Smooth muscle cell (in vitro differentiated cells): Measurements from ENCODE around the gene SNRPD1. TPM values are rescaled to one million over a fixed set of nuclear protein-coding genes. Genes with fewer than 3 reads are reported as not detected.

ENCODE experiments used
- DNase-seq: peaks from one replicate; lab custom pipeline; 2025; ENCODE audit not compliant: unreplicated experiment; lab: John Stamatoyannopoulos, UW
- H2AFZ ChIP-seq: fragments of 200-600 bp; sonication (generic); 2 replicates; pipeline ENCODE4 v1.6.0; 2016; ENCODE audit warnings: antibody characterized with exemption, low read depth, mild to moderate bottlenecking
- H3F3A ChIP-seq: fragments of 200-600 bp; sonication (generic); 2 replicates; pipeline ENCODE4 v1.6.0; 2017; ENCODE audit warnings: antibody characterized with exemption, low read depth
- H3K27ac ChIP-seq: fragments of 200-600 bp; sonication (generic); 2 replicates; pipeline ENCODE4 v1.5.1; 2016; ENCODE audit warnings: low read depth, mild to moderate bottlenecking
- H3K27me3 ChIP-seq: fragments of 200-600 bp; sonication (generic); 2 replicates; pipeline ENCODE4 v1.6.1; 2016; ENCODE audit warnings: low read depth, mild to moderate bottlenecking
- H3K36me3 ChIP-seq: fragments of 200-600 bp; sonication (generic); 2 replicates; pipeline ENCODE4 v1.5.1; 2016; ENCODE audit warnings: low read depth
- H3K4me1 ChIP-seq: fragments of 200-600 bp; sonication (generic); 2 replicates; pipeline ENCODE4 v1.5.1; 2016; ENCODE audit warnings: low read depth
- H3K4me2 ChIP-seq: fragments of 200-600 bp; sonication (generic); 2 replicates; pipeline ENCODE4 v1.6.0; 2016; ENCODE audit warnings: mild to moderate bottlenecking
- H3K4me3 ChIP-seq: fragments of 200-600 bp; sonication (generic); 2 replicates; pipeline ENCODE4 v1.5.1; 2016; ENCODE audit warnings: mild to moderate bottlenecking
- H3K79me2 ChIP-seq: fragments of 200-600 bp; sonication (generic); 2 replicates; pipeline ENCODE4 v1.6.0; 2016; ENCODE audit warnings: low read depth, mild to moderate bottlenecking
- H3K9ac ChIP-seq: fragments of 200-600 bp; sonication (generic); 2 replicates; pipeline ENCODE4 v1.6.0; 2016; ENCODE audit warnings: low read depth
- H3K9me3 ChIP-seq: fragments of 200-600 bp; sonication (generic); replicated peaks from 2 replicates; pipeline ENCODE4 v1.5.1; 2016; ENCODE audit warnings: low read depth
- H4K20me1 ChIP-seq: fragments of 200-600 bp; sonication (generic); 2 replicates; pipeline ENCODE4 v1.6.0; 2016; ENCODE audit warnings: low read depth
- WGBS: methylation state at CpG from one replicate; pipeline ENCODE4 v1.1.7; 2016; ENCODE audit warnings: low lambda C conversion rate; 5-methylcytosine and 5-hydroxymethylcytosine counted together
- polyA plus RNA-seq: library from polyadenylated mRNA; unstranded; fragments of >200 nt; fragmentation: Nextera tagmentation; extraction: Ambion mirVana; gene quantifications from 2 replicates; pipeline ENCODE4 v1.2.1, GENCODE V29; 2016
- total RNA-seq: library from RNA; depleted of rRNA; stranded (reverse); fragments of >200 nt; gene quantifications from 2 replicates; pipeline ENCODE4 v1.2.3, GENCODE V29; 2014
- TF ChIP-seq, protein P1 (sequence below): fragments of 200-600 bp; sonication (generic); IDR thresholded peaks from 2 replicates; pipeline ENCODE4 v1.5.1; 2017; ENCODE audit warnings: borderline replicate concordance, mild to moderate bottlenecking, antibody characterized with exemption; ENCODE audit not compliant: insufficient read depth, poor library complexity, severe bottlenecking

The SNRPD1 gene
- total and polyA plus RNA-seq, 2 experiments from 2014 or later = 23.0 to 129 TPM

DNA sequence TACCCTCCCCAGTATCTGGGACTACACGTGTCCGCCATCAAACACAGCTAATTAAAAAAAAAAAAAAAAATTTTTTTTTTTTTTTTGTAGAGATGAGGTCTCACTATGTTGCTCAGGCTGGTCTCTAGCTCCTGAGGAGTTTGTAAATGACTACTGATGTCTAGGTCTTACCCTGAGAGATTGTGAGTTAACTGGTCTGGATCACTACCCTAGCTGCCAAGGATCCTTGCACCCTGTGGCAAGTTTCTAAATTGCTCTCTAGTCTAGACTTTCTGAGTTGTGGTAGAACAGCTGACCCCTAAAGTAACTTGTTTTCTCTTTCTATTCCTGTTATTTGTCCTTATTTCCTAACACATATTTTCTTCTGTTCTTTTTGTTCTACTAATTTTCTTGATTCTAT lies 48.0 kb downstream of the SNRPD1 start:
- Histone ChIP-seq H3K79me2 (no peaks in the 10 kb centered on the region), H3F3A (no peaks in the 10 kb centered on the region), H3K4me1 (no peaks in the 10 kb centered on the region), H3K27me3 (no peaks in the 10 kb centered on the region), H3K27ac (no peak overlapping the region), H3K36me3 (no peaks in the 10 kb centered on the region), H3K4me2 (no peak overlapping the region), H3K9me3 (no peaks in the 10 kb centered on the region), H2AFZ (no peak overlapping the region), H4K20me1 (no peaks in the 10 kb centered on the region), H3K9ac (no peak overlapping the region), H3K4me3 (no peak overlapping the region)
- TF ChIP-seq, protein P1, sequence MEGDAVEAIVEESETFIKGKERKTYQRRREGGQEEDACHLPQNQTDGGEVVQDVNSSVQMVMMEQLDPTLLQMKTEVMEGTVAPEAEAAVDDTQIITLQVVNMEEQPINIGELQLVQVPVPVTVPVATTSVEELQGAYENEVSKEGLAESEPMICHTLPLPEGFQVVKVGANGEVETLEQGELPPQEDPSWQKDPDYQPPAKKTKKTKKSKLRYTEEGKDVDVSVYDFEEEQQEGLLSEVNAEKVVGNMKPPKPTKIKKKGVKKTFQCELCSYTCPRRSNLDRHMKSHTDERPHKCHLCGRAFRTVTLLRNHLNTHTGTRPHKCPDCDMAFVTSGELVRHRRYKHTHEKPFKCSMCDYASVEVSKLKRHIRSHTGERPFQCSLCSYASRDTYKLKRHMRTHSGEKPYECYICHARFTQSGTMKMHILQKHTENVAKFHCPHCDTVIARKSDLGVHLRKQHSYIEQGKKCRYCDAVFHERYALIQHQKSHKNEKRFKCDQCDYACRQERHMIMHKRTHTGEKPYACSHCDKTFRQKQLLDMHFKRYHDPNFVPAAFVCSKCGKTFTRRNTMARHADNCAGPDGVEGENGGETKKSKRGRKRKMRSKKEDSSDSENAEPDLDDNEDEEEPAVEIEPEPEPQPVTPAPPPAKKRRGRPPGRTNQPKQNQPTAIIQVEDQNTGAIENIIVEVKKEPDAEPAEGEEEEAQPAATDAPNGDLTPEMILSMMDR = no peak
- no peak for DNase-seq
- 92% methylated on average over 2 of the region's 2 CpGs for WGBS

GRCh38 chr18:21662581-21662980 lies 50.5 kb downstream of the SNRPD1 start:
- no peak overlapping the region for H3K4me3 ChIP-seq
- WGBS = 97% methylated on average over 9 of the region's 9 CpGs
- TF ChIP-seq, protein P1 = no peak

GRCh38 chr18:21663578-21663977 lies 51.5 kb downstream of the SNRPD1 start:
- TF ChIP-seq, protein P1 = no peak
- Histone ChIP-seq H3K9ac (no peak overlapping the region), H3K4me1 (no peaks in the 10 kb centered on the region), H3F3A (no peaks in the 10 kb centered on the region), H4K20me1 (no peaks in the 10 kb centered on the region), H3K9me3 (no peaks in the 10 kb centered on the region), H3K4me2 (no peak overlapping the region), H3K27ac (no peak overlapping the region), H3K27me3 (no peaks in the 10 kb centered on the region), H3K79me2 (no peaks in the 10 kb centered on the region), H2AFZ (no peak overlapping the region), H3K4me3 (no peak overlapping the region), H3K36me3 (no peaks in the 10 kb centered on the region)
- 96% methylated on average over 7 of the region's 7 CpGs for WGBS
- DNase-seq = no peak

More at GRCh38 chr18:21662581-21662980, 50.5 kb downstream of the SNRPD1 start:
- no peak overlapping the region for H3K27ac ChIP-seq
- DNase-seq = no peak
- H3K79me2 ChIP-seq = no peaks in the 10 kb centered on the region
- no peak overlapping the region for H3K9ac ChIP-seq
- H2AFZ ChIP-seq = no peak overlapping the region
- H3K9me3 ChIP-seq = no peaks in the 10 kb centered on the region
- no peaks in the 10 kb centered on the region for H3K27me3 ChIP-seq
- H4K20me1 ChIP-seq = no peaks in the 10 kb centered on the region
- H3K36me3 ChIP-seq = no peaks in the 10 kb centered on the region
- no peak overlapping the region for H3K4me2 ChIP-seq
- H3F3A ChIP-seq = no peaks in the 10 kb centered on the region
- no peaks in the 10 kb centered on the region for H3K4me1 ChIP-seq

DNA sequence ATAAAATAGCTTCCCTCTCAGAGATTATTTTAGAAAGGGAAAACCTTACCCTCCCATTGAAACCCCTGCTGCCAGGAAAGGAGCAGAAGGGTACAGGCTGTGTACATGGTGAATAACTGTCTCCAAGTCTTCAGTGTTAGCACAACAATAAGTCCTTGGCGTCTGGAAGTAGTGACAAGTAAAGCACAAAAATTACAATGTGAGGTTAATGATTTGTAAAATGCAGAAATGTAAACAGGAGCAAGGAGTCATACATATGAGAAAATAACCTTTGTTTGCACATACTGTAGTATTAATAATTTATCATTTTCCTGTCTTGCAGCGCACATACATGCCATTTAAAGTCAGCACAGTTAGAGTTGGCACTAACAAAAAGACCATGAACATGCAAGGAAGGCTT lies 52.0 kb downstream of the SNRPD1 start:
- H4K20me1 ChIP-seq = no peaks in the 10 kb centered on the region
- WGBS = 89% methylated on average over 2 of the region's 2 CpGs

More for the DNA sequence above, 52.0 kb downstream of the SNRPD1 start:
- no peaks in the 10 kb centered on the region for H3F3A ChIP-seq
- no peaks in the 10 kb centered on the region for H3K27me3 ChIP-seq
- no peak overlapping the region for H3K4me2 ChIP-seq
- DNase-seq = no peak
- no peak overlapping the region for H3K9ac ChIP-seq
- no peaks in the 10 kb centered on the region for H3K4me1 ChIP-seq
- no peaks in the 10 kb centered on the region for H3K36me3 ChIP-seq
- TF ChIP-seq, protein P1 = no peak
- H3K9me3 ChIP-seq = no peaks in the 10 kb centered on the region
- no peak overlapping the region for H3K27ac ChIP-seq
- H2AFZ ChIP-seq = no peak overlapping the region
- no peaks in the 10 kb centered on the region for H3K79me2 ChIP-seq
- H3K4me3 ChIP-seq = no peak overlapping the region
